ENCODE results near the gene TFE3.
"Not testable (repeated sequence)": the region's sequence is repeated elsewhere in the genome, so short reads cannot be mapped to it uniquely, and the experiment has no call there.

Gene TFE3

DNA sequence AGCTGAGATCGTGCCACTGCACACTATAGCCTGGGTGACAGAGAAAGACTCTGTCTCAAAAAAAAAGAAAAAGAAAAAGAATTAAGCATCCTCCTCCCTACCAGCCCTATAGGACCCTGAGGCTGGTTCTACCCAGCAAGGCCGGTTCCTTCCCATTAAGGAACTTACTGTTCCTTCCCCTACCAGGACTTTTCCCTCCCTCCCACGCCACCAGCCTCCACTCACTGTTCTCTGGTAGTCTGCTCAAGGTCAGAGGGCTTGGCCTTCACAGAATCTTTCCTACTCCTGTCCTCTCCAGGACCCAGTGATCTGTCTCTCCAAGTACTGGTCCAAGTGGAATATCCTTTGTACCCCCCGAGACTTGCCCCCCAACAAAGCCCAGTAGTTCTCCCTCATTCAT, 42.5 kb downstream of the TFE3 start:
- peak; percentile 28 to 64 for DNase-seq

DNA sequence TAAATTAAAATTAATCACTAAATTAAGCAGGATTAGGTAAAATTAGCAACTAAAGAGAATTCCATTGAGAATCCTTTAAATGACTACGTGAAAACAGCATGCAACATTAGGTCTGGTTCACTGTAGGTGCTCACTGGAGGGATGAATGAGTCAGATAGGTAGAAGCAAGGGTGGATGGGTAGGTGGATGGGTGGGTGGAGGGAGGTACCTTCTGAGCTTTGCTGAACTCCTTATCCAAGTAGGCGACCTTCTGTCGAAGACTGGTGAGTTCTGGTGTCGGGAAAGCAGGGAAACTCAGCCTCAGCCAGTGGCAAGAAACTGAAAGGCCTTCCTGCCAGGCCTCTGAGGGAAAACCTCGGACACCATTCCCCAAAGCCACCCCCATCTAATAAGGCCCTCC, 44.1 kb downstream of the TFE3 start:
- no peak for DNase-seq

DNA sequence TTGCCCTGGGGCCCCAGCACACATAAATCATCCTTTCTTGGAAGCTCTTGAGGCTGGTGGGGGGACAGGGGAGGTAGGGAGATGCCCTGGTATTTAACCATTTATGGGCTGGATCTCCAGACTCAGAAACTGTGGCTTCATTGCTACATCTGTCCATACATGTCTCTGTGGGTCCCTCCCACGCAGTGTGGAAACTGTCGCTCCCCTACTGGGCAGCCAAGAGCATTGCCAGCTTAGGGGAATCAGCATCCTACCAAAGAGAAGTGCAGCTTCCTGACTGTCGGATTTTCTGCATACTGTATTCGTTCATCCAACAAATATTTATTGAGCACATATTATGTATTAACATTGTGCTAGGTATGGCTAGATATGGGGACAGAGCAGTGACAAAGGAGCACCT, 44.8 kb downstream of the TFE3 start:
- peak; percentile 11 to 29 for DNase-seq

DNA sequence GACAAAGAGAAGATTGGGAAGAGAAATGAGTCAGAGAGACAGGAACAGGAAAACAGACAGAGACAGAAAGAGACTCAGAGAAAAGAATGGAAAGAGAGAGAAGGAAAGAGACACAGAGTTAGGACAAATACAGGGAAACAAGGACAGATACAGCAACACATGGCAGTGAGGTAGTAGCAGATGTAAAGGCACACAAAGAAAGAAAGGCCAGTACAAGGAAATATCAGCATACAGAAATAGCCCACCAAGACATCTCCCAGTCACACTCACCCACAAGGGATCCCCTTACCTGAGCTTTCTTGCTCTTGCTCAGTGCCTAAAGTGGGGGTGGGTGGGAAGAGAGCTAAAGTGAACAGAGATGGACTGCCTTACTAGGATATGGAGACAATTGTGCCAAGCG, 45.3 kb downstream of the TFE3 start:
- no peak for DNase-seq

DNA sequence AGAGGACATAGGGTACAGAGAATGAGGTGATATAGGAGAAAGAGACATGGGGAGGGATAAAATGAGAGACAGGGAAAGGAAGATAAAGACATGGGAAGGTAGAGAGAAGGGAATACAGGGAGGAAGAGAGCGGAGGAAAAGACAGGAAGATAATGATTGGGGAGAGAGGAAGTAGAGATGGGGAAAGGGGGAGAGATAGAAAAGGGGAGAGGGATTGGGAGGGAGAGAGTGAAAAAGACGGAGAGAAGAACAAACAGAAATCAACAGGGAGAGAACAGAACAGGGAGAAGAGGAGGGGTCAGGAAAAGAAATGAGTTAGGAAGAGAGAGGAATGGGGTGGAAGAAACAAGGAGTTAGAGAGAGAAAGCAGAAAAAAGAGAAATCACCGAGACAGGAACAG, 45.7 kb downstream of the TFE3 start:
- DNase-seq, result no peak

DNA sequence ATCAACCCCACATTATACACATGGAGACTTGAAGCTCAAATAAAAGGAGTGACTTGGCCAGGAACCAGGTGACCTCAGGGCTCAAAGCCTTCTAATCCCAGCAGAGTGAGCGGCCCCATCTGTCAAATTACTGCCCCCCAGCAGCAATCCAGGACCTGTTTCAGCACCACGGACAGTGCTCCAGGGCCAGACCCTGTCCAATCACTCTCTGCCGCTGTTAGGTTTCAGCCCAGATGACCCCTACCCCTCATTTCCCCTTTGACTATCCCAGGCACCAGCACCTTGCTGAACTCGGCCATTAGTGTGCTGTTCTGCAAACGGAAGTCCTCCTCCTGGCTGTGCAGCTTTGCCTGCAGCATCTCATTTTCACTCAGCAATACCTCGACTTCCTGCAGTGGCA, 46.2 kb downstream of the TFE3 start:
- no peak for DNase-seq

DNA sequence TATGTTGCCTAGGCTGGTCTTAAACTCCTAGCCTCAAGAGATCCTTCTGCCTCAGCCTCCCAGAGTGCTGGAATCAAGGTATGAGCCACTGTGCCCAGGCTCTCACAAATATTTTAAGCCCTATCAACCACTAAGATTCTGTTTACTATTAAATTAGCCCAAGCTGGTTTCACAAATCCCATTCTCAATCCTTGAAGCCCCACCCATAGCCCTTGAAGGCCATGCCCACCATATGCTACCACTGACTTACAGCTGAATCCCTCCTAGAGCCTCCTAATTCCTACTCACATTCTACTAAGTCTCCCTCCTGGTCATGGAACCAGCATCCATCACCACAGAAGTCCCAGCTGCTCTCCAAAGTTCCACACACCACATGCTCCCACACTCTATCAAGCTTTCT, 50.8 kb downstream of the TFE3 start:
- DNase-seq, result no peak

DNA sequence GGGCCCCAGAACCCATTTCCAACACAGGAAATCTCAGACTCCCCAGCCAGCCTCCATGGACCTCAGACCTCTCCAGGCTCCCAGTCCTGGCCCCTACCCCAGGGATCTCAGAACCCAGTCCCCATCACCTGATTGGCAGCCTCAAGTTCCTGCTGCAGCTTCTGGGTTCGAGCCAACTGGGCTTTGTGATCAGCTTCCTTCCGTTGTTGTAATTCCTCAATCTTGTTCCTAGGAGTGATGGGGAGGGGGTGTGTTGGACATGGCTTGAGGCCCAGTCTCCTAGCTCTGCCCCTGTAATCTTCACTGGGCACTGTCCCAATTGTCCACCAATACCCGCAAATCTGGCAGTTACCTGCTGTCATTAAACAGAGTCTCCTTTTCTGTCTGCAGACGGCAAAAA, 53.7 kb downstream of the TFE3 start:
- no peak for DNase-seq

DNA sequence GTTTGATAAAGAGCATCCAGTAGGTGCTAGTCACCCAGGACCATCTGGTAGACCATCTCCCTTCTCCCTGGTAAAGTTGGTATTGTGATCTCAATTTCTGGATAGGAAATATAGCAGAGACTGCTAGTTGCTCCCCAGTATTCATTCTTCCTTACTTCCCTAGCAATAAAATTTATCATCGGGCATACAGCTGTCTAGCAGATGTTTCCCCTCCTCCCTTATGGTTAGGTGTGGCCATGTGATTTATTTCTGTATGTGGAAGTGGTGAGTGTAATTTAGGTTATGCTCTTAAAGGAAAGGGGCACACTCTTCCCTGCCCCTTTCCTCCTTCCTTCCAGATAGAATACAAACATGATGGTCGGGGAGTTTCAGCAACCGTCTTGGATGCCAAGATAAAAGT, 59.3 kb downstream of the TFE3 start:
- no peak for DNase-seq

DNA sequence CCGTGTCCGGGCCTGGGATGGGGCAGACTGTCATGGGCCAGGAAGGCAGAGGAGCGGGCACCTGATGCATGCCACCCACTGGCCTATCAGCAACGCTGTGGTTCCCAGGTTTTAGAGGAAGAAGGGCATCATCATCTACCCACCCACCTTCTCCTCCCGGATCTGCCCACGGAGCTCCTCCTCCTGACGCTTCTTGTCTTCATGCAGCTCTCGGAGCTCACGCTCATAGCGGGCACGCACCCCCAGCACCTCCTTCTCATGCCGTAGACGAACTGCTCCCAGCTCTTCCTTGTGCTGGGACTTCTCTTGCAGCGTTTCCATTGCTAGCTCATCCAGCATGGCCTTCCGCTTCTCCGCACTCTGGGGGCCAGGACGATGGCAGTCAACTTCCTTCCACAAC, 60.1 kb downstream of the TFE3 start:
- DNase-seq, result no peak

DNA sequence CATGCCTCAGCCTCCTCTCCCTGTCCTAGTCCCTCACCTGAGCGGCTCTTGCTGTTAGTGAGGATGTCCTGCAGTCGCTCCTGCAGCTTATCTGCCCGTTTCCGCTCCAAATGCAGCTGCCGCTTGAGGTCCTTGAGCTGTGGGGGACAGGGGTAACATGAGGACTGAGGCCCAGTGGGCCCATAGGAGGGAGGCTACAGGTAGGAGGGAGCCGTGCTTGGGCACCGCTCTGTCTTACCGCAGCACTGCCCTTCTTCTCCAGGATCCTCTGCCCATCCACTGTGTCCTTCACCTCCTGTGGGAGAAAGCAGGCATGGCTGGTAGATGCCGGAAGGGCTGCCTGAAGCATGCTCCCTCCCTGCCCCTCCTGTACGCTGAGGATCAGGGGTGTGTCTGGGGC, 62.0 kb downstream of the TFE3 start:
- no peak for DNase-seq

DNA sequence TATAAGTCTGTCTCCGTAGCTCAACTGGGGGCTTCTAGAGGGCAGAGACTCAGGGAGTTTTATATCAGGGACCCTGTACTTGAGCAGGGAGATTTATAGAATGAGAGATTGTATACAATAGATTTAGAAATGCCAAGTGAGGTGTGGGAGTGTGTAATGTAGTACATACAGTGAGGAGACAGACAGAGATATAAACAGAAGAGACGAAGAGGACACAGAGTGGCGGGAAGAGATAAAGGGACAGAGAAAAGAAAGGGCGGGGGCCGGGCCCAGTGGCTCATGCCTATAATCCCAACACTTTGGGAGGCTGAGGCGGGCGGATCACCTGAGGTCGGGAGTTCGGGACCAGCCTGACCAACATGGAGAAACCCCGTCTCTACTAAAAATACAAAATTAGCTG, 62.8 kb downstream of the TFE3 start:
- DNase-seq, result not testable (repeated sequence)
